Measurements from ENCODE around the gene DNAH11.

The DNAH11 gene

GRCh38 chr7:21916176-21916575 is 373.3 kb downstream of the DNAH11 start:
- no peak for TF ChIP-seq CTCF (IDR thresholded peaks at IDR 0.05)
- no peak for DNase-seq (ENCODE audit: low spot score)
- no peak overlapping the region for H3K4me3 ChIP-seq
- no peak overlapping the region for H3K27ac ChIP-seq

GRCh38 chr7:21916629-21917028 is 373.8 kb downstream of the DNAH11 start:
- TF ChIP-seq CTCF (IDR thresholded peaks at IDR 0.05) = no peak
- H3K27ac ChIP-seq = no peak overlapping the region
- DNase-seq (ENCODE audit: low spot score) = no peak
- H3K4me3 ChIP-seq = no peak overlapping the region

- Histone ChIP-seq H3K27ac (no peak overlapping the region), H3K4me3 (no peak overlapping the region)
- no peak for TF ChIP-seq CTCF (IDR thresholded peaks at IDR 0.05)
- no peak for DNase-seq (ENCODE audit: low spot score)
Measured at GRCh38 chr7:21918216-21918615, 375.4 kb downstream of the DNAH11 start.

GRCh38 chr7:21920936-21921335 is 378.1 kb downstream of the DNAH11 start:
- Histone ChIP-seq H3K4me3 (no peak overlapping the region), H3K27ac (no peak overlapping the region)
- no peak for TF ChIP-seq CTCF (IDR thresholded peaks at IDR 0.05)
- no peak for DNase-seq (ENCODE audit: low spot score)

- Histone ChIP-seq H3K27ac (no peak overlapping the region), H3K4me3 (no peak overlapping the region)
- no peak for DNase-seq (ENCODE audit: low spot score)
- TF ChIP-seq CTCF (IDR thresholded peaks at IDR 0.05) = no peak
Measured at GRCh38 chr7:21922605-21923004, 379.8 kb downstream of the DNAH11 start.

GRCh38 chr7:21923658-21924057 is 380.8 kb downstream of the DNAH11 start:
- TF ChIP-seq CTCF (IDR thresholded peaks at IDR 0.05) = no peak
- Histone ChIP-seq H3K27ac (no peak overlapping the region), H3K4me3 (no peak overlapping the region)
- DNase-seq (ENCODE audit: low spot score) = no peak

- no peak overlapping the region for H3K27ac ChIP-seq
- DNase-seq (ENCODE audit: low spot score) = no peak
- no peak for TF ChIP-seq CTCF (IDR thresholded peaks at IDR 0.05)
- H3K4me3 ChIP-seq = no peak overlapping the region
Measured at GRCh38 chr7:21926448-21926847, 383.6 kb downstream of the DNAH11 start.
